ENCODE results near the gene SLC8A2.

GRCh38 chr19:47497821-47498520 lies 26.3 kb upstream of the SLC8A2 start:
- TF ChIP-seq CTCF (conservative IDR thresholded peaks at IDR 0.05; ENCODE audit: low read depth in 2 of 2): no peak
- no peak for TF ChIP-seq JUNB (IDR thresholded peaks at IDR 0.05; ENCODE audit: unreplicated experiment)
- TF ChIP-seq EZH2phosphoT487 (IDR thresholded peaks at IDR 0.05; ENCODE audit: unreplicated experiment): no peak
- TF ChIP-seq EZH2 (IDR thresholded peaks at IDR 0.05; ENCODE audit: low read depth, unreplicated experiment): no peak
- no peak for TF ChIP-seq REST (IDR thresholded peaks at IDR 0.05; ENCODE audit: unreplicated experiment)
- no peak for TF ChIP-seq NANOG (IDR thresholded peaks at IDR 0.05; ENCODE audit: borderline replicate concordance)
- no peak for TF ChIP-seq POLR2AphosphoS5 (IDR thresholded peaks at IDR 0.05; ENCODE audit: low read depth)
- TF ChIP-seq CREB1 (CRISPR knock-in tag; IDR thresholded peaks at IDR 0.05; ENCODE audit: low read depth): no peak
- no peak for TF ChIP-seq ETS1 (IDR thresholded peaks at IDR 0.05)
- TF ChIP-seq ZNF331 (CRISPR knock-in tag; IDR thresholded peaks at IDR 0.05; ENCODE audit: low read depth): no peak
